Activated naive CD8-positive, alpha-beta T cell treated with anti-CD3 and anti-CD28 coated beads, Interleukin-2, amount 50 U/mL, for 16 hours (primary cell): ENCODE measurements around the gene SHLD1.
"Not testable (repeated sequence)": the region's sequence is repeated elsewhere in the genome, so short reads cannot be mapped to it uniquely, and the experiment has no call there.

Experiments
- DNase-seq: peaks from one replicate; pipeline ENCODE4 v3.0.0-alpha.2; 2020; ENCODE audit warnings: low read depth, low spot score

SHLD1 gene, protein sequence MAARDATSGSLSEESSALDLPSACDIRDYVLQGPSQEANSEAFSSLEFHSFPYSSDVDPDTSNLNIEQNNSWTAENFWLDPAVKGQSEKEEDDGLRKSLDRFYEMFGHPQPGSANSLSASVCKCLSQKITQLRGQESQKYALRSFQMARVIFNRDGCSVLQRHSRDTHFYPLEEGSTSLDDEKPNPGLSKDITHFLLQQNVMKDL

DNA sequence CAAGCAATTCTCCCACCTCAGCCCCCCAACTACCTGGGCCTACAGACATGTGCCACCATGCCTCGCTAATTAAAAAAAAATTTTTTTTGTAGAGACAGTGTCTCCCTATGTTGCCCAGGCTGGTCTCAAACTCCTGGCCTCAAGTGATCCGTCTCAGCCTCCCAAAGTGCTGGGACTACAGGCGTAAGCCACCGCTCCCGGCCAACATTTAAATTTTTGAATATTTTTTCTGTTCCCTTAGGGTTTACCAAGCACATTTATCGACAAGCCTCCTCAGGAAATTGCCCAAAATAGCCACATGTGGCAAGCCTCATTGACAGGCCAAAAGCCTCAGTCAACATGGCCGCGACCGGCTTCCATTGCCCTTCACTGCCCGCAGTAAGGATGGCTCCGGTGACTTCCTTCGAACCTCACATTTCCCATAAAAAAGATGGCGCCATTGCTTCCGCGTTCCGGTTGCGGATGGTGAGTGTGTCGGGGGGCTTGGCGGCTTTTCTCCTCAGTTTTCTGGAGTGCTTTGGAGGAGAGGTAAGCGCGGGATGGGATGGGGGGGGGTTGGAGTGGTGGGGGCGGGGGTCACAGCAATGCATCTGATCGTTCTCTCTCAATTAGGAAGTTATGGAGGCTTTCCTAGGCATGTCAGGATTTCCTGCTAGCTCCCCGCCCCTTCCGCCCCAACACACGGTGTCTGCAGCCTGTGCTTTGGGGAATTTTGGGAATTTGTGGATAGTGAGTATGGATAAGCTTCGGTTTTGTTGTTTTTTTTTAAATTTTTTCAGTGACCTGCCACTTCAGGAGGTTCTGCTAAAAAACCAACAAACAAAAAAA is at the start of gene SHLD1:
Gene SHLD1 (plus strand): TSS at position 450 of the 828 bp plus-strand sequence. CDS start 22,465 bp downstream, outside the sequence.
- peak; percentile 54 for DNase-seq

DNA sequence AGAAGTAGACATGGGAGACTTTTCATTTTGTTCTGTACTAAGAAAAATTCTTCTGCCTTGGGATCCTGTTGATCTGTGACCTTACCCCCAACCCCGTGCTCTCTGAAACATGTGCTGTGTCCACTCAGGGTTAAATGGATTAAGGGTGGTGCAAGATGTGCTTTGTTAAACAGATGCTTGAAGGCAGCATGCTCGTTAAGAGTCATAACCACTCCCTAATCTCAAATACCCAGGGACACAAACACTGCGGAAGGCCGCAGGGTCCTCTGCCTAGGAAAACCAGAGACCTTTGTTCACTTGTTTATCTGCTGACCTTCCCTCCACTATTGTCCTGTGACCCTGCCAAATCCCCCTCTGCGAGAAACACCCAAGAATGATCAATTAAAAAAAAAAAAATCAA is 47.9 kb upstream of the SHLD1 start:
- not testable (repeated sequence) for DNase-seq

DNA sequence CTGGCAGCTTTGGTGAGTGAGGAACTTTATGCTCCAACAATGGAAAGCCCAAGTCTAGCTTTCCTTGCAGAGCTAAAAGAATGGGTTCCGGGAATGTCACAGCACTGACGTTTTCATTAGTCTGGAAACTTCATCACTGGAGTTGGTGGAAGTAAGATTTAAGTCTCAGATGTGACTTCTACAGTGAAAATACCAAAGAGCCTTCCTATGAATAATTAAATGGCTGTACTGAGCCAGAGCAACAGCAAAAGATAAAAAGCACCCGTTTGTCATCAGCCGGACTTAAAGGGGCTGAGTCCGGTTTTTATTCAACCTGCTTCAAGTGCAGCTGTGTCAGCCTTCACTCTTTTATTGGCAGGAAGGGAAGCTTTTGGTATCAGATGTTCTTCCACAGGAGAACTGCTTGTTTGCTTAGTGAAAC is 46.5 kb upstream of the SHLD1 start:
- DNase-seq = no peak

DNA sequence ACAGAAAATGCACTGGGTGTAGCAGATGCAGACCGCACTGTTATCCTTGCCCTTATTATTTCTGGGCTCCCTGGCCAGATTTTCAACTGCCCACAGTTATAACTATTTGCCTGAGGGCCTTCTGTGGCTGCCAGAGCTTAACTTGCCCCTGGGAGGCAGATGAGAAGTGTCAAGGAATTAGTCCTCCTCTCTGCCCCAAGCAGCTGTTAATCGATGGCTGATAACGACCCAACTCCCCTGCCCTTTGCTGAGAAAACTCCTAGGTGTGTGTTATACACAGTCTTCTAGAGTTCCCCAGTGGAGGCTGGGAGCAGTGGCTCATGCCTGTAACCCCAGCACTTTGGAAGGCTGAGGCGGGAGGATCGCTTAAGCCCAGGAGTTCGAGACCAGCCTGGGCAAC is 44.4 kb upstream of the SHLD1 start:
- DNase-seq = no peak

DNA sequence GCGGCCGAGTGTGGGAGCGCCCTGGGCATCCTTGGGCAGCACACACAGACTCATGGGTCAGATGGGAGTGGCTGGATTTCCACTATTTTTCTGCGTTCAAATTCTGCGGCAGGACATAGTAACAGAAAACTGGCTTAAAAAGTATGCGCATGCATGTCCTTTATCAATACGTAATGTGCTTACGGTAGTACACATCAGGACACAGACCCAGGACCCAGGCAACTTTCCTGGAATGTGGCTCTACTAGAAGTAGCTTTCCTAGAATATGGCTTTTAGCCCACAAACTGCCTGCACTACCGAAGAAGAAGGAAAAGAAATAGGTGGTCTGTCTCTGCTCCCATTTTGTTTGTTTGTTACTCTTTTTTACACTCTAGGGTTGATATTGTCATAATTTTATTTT is 43.4 kb upstream of the SHLD1 start:
- DNase-seq = no peak

DNA sequence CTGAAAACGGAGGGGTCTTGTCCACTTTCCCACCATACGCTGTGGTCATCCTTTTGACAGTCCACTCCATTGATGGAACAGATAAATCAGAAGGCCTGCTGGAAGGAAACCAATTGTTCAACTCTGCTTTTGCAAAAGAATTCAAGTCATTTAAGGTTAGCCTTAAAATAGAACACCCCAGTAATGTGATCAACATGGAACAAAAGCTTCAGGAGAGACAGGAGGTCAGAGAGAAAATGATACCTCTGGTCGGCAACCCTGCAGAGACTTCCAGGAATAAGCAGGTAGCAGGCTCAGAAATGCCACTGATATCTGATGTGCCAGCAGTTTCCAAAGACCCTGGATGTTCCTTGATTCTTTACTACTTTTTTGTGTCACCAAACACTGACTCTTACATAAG is 39.6 kb upstream of the SHLD1 start:
- DNase-seq = no peak

DNA sequence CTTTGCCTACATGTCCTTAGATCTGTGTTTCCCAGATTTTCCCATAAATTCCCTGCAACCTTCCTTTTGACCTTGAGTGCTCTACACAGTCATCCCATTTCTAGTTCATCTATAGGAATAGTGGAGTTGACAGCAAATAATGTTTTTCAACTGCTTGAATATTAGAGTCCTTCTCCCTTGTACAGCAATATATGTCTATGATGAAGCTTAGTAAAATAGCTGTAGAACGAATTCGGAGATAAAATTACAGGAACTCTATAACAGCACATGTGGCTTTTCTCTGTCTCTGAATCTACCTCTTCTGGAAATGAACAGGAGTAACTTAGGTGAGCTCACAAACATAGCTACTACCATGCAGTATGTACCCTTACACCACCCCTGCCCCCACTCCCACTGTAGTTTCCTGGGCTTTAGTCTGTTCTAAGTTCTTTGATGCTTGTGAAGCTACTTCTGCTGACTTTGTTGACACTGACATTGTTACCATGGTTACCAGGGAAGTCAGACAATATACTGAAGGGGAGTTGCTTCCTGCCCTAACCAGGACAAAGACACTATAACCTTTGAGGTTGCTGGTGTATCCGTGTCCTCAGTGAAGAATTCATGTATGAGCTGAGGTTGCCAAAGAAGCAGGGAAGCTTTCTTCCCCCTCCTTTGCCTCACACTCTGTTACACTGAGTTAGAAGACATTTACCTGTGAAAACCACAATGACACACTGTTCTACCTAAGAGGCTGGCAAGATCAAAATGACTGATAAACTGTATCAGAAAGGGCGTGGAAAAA is 35.8 kb upstream of the SHLD1 start:
- no peak for DNase-seq

DNA sequence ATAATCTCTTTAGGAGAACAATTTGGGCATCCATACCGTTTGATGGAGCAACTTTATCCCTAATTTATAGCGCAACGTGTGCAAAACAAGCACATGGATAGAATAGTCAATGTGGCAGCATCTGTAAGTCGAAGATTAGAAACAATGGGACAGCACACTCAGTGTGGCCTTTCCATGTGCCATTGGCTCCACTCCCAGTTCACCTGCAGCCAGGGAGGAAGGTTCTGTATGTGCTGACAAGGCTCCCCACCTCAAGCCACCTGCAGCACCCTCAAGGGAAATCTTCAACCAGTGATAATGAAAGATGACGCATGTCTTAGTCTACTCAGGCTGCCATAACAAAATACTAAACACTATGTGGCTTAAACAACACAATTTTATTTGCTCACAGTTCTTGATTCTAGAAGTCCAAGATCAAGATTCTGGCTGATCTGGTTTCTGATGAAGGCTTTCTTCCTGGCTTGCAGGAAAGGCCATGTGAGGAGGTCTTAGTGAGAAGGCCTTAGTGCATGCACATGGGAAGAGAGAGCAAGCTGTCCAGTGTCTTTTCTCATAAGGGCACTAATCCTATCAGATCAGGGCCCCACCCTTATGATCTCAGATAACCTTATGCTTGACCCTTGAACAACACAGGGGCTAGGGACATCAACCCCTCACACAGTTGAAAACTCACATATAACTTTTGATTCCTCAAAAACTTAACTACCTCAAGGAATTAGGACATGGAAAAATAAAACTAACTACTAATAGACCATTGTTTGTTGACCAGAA is 34.9 kb upstream of the SHLD1 start:
- no peak for DNase-seq

DNA sequence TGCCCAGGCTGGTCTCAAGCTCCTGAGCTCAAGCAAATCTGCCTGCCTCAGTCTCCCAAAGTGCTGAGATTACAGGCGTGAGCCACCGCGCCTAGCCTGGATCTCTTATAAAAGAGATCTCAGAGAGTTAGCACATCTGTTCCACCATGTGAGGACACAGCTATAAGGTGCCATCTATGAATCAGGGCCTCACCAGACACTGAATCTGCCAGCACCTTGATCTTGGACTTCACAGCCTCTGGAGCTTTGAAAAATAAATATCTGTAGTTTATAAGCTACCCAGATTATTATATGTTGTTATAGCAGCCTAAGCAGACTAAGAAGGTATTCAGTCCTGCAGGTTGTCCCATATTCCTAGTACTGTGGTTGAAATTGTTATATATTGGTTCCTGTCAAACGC is 33.2 kb upstream of the SHLD1 start:
- DNase-seq = no peak

DNA sequence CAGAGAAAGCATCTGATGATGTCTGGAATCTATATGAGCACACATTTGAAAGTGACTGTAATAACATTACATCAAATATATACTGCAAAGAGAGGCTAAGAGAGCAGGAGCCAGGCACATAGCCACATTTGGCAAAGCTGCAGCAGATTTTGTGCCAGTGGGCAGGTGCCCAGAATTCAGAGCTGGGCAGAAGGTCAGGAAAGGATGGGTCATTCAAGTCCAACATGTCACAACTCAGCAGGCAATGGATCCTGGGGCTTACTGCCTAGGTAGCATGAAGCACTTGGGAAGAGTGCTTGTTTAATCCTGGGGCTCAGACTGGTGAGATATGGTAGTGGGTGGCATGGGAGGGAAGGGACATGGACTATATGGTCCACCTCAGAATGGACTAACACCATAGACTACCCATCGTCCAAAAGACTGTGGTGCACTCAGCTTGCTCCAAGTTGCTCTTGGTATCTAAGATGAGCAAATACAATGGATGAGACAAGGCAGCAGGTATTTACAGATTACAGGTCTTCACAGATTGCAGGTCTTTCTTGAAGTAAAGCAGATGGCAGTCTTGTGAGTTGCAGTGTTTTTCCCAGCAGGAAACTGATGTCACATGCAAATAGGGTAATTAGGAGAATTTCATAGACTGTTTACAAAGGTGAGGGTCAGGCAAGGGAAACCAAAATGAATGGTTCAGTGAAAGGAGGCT is 31.2 kb upstream of the SHLD1 start:
- DNase-seq = no peak

DNA sequence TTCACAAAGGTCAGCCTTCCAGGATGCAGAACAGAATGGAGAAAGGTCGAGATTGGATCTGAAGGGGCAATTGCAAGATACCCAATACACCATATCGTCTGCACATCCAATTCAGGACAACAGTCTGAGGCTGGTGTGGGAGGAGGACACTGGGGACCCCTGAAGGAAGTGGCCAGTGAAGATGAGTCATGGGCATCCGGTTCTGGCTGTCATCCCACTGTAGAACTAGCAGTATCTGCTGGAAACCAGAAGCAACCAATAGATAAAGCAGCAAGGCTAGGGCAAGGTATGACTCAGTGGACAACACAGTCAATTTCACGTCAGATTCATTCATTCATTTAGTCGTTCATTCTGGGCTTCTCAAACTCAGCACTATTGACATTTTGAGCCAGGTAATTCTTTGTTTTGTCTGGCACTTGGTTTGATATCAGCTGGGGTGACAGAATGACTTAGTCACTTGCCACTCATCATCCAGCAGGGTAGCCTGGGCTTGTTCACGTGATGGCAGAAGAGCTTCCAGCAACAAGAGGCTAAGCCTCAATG is 30.3 kb upstream of the SHLD1 start:
- no peak for DNase-seq

DNA sequence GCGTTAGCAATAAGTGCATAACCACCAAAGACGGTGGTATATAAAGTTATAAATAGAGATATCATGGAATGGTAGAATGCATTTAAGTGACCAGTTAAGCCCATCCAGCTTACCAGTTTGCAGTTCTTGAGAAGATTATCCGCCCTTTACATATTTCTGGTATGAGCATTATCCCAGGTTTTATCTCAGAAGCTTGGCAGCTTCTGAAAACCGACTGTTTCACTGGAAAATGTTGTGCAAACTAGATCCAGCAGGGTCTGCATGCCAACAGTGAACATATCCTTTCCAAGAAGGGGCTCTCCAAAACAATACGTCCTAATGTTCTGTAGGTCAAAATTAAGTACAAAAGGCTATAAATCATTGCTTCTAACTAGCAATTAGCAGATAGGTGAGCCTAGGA is 29.5 kb upstream of the SHLD1 start:
- DNase-seq = no peak

DNA sequence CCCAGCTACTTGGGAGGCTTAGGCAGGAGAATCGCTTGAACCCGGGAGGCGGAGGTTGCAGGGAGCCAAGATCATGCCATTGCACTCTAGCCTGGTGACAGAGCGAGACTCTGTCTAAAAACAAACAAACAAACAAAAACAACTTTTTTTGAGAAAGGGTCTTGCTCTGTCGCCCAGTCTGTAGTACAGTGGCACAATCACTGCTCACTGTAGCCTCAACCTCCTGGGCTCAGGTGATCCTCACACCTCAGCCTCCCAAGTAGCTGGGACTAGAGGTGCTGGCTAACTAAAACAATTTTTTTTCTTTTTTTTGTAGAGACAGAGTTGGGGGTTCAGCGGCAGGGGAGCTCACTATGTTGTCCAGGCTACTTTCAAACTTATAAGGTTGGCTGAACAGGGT is 28.8 kb upstream of the SHLD1 start:
- DNase-seq = not testable (repeated sequence)

DNA sequence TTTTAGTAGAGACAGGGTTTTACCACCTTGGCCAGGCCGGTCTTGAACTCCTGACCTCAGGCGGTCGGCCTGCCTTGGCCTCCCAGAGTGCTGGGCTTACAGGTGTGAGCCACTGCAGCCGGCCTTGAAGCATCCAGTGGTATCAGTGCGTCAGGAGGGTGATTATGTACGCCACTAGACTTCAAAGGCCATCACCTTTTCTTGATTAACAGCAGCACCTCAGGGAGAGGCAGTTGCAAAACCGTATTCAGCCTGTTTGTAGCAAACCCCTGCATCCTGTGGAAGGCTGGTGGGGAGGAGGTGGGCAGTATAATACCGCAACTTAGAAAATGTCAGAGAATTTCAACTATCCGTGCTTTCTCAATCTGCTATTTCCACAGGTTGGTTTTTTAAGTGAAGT is 27.3 kb upstream of the SHLD1 start:
- DNase-seq = no peak

DNA sequence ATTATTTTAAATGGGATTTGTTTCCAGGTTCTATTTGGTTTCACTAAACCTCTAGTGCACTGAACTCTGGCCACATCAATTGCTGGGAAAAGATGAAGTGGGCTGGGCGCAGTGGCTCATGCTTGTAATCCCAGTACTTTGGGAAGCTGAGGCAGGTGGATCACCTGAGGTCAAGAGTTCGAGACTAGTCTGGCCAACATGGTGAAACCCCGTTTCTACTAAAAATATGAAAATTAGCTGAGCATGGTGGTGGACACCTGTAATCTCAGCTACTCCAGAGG is 25.1 kb upstream of the SHLD1 start:
- not testable (repeated sequence) for DNase-seq

DNA sequence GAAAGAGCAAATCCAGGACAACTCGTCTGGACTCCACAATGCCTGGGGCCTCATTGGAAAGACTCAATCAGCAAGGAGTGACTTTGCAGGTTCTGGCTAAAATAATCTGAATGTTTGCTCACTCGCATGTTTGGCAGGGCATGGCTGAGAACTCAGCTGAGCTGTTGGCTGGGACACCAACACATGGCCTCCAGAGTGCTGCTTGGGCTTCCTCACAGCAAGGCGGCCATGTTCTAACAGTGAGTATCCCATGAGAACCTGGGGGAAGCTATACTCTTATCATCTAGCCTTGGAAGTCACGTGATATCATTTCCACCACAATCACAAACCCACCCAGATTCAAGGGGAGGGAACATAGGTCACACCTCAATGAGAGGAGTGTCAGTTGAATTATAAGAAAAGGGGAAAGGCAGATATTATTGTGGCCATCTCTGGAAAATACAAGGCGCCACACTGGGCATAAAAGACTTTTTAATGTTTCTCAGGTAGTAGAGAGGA is 23.1 kb upstream of the SHLD1 start:
- no peak for DNase-seq

DNA sequence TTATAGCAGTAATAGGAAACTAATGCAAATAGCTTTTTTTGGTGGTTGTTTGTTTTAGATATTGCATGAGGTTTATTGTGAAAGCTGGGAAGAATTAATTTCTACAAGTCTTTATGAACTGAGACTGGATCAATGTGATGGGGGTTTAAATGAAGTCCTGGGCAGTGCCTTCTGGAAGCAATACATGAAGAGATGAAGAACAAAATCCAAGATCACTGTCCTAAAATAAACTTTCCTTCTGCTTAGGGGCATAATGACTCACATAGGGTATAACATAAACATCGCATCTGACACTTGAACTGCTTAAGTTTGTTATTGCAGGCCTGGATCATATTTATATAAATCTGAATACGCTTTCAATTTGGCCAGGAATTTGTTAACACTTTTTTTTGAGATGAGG is 20.9 kb upstream of the SHLD1 start:
- DNase-seq = no peak

DNA sequence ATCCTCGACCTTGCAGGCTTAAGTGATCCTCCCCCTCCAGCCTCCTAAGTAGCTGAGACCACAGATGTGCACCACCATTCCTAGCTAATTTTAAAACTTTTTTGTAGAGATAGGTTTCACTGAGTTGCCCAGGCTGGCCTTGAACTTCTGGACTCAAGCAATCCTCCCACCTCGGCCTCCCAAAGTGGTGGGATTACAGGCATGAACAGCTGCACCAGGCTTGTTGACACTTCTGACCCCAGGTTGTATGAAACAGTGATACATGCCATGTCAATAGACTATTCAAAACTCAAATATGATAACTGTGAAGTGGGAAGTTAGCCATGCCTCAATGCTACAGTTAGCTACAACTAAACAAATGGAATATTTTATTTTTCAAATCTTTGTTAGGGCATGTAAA is 20.1 kb upstream of the SHLD1 start:
- no peak for DNase-seq

DNA sequence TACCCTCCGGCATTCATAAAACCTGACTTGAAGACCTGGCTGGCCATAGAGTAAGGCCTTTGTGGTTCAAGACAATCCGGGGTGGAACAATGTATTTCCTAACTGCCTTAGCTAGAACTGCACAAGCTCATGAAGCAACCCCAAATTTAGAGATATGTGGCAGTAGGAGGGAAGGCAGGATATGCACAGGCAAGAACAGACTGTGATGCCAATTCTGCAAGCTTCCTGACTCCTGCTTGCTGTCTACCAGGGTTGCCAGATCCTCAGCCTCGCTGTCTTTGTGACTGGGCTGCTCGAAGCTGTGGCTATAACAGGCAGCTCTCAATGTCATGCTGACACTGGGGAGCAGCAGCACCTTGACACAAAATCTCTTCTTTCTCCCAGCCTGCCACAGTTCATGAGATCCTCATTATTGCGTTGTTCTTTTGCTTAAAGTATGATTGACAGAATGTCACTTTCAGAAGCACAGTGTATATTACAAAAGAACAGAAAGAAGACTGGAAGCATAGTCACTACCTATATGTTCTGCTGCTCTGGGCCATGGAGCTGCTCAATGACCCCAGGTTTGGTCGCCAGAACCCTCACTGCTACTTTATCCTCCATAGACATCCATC is 18.3 kb upstream of the SHLD1 start:
- no peak for DNase-seq

DNA sequence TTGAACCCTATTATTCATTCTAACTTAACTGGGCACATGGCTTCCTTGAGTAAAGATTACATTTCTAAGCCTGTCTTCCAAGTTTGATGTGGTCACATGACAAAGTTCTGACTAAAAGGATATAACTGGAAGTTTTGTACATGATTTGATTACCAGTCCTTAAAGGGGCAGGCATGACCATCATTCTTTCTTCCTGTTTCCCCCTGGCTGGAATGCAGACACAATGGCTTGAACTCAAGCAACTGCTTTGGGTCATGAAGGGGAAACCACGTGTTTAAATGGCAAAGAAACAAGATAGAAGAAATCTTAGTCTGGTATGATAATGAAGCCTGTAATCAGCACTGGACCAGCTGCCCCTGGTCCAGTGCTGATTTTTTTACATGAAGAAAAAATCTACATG is 15.6 kb upstream of the SHLD1 start:
- DNase-seq = no peak
